ENCODE data around the gene ATP12A.

ATP12A gene

DNA sequence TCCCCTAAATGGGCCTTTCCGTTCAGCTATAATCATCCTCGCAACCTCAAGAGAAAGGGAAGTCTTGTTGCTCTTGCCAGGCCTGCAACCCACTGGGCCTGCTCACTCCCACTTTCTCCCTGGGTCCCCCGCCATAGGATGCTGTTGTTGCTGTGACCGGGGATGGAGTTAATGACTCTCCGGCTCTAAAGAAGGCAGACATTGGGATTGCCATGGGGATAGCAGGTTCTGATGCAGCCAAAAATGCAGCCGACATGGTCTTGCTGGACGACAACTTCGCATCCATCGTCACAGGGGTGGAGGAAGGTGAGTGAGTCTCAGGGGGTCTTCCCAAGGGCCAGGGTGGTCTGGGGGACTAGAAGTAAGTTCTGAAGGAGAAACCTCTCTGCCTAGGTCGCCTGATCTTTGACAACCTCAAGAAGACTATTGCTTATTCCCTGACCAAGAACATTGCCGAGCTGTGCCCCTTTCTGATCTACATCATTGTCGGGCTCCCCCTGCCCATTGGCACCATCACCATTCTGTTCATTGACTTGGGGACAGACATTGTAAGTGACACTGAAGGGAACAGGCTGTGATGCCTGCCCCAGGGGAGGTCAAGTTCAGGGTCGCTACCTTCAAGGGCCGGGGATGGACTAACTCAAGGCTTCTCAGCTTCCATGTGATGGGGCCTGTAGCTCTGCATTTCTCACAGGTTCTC, 26.8 kb downstream of the ATP12A start:
- H3K27ac ChIP-seq = no peak overlapping the region
- H4K20me1 ChIP-seq (ENCODE audit: insufficient read depth) = no peaks in the 10 kb centered on the region
- H3K4me3 ChIP-seq (IDR thresholded peaks at IDR 0.05; ENCODE audit: insufficient read depth, low read depth, low read length) = no peak overlapping the region
- H2AFZ ChIP-seq (ENCODE audit: low read depth) = no peak overlapping the region
- no peaks in the 10 kb centered on the region for H3K36me3 ChIP-seq (ENCODE audit: insufficient read depth)
- no peak overlapping the region for H3K4me2 ChIP-seq
- no peaks in the 10 kb centered on the region for H3K4me1 ChIP-seq (ENCODE audit: low read depth, poor library complexity, severe bottlenecking)
- H3K79me2 ChIP-seq (ENCODE audit: insufficient read depth, low read depth) = no peaks in the 10 kb centered on the region
- no peaks in the 10 kb centered on the region for H3K27me3 ChIP-seq (ENCODE audit: insufficient read depth, low read depth)
- TF ChIP-seq, protein P1, sequence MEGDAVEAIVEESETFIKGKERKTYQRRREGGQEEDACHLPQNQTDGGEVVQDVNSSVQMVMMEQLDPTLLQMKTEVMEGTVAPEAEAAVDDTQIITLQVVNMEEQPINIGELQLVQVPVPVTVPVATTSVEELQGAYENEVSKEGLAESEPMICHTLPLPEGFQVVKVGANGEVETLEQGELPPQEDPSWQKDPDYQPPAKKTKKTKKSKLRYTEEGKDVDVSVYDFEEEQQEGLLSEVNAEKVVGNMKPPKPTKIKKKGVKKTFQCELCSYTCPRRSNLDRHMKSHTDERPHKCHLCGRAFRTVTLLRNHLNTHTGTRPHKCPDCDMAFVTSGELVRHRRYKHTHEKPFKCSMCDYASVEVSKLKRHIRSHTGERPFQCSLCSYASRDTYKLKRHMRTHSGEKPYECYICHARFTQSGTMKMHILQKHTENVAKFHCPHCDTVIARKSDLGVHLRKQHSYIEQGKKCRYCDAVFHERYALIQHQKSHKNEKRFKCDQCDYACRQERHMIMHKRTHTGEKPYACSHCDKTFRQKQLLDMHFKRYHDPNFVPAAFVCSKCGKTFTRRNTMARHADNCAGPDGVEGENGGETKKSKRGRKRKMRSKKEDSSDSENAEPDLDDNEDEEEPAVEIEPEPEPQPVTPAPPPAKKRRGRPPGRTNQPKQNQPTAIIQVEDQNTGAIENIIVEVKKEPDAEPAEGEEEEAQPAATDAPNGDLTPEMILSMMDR (conservative IDR thresholded peaks at IDR 0.05; ENCODE audit: low read depth, low read length) = no peak
- H3K9ac ChIP-seq = no peak overlapping the region

- Histone ChIP-seq H3K4me2 (no peak overlapping the region), H3K4me1 (ENCODE audit: low read depth, poor library complexity, severe bottlenecking) (no peaks in the 10 kb centered on the region), H3K9ac (no peak overlapping the region), H2AFZ (ENCODE audit: low read depth) (no peak overlapping the region), H3K36me3 (ENCODE audit: insufficient read depth) (no peaks in the 10 kb centered on the region), H3K79me2 (ENCODE audit: insufficient read depth, low read depth) (no peaks in the 10 kb centered on the region), H3K4me3 (IDR thresholded peaks at IDR 0.05; ENCODE audit: insufficient read depth, low read depth, low read length) (no peak overlapping the region), H3K27me3 (ENCODE audit: insufficient read depth, low read depth) (no peaks in the 10 kb centered on the region), H4K20me1 (ENCODE audit: insufficient read depth) (no peaks in the 10 kb centered on the region), H3K27ac (no peak overlapping the region)
- TF ChIP-seq, protein P1 (conservative IDR thresholded peaks at IDR 0.05; ENCODE audit: low read depth, low read length) = no peak
Observed at GRCh38 chr13:24709186-24709913, 29.1 kb downstream of the ATP12A start.

- Histone ChIP-seq H3K27ac (no peak overlapping the region), H3K4me2 (no peak overlapping the region), H3K79me2 (ENCODE audit: insufficient read depth, low read depth) (no peaks in the 10 kb centered on the region), H3K4me1 (ENCODE audit: low read depth, poor library complexity, severe bottlenecking) (no peaks in the 10 kb centered on the region), H3K9ac (no peak overlapping the region), H2AFZ (ENCODE audit: low read depth) (no peak overlapping the region), H4K20me1 (ENCODE audit: insufficient read depth) (no peaks in the 10 kb centered on the region), H3K4me3 (IDR thresholded peaks at IDR 0.05; ENCODE audit: insufficient read depth, low read depth, low read length) (no peak overlapping the region), H3K27me3 (ENCODE audit: insufficient read depth, low read depth) (no peaks in the 10 kb centered on the region), H3K36me3 (ENCODE audit: insufficient read depth) (no peaks in the 10 kb centered on the region)
- TF ChIP-seq, protein P1 (conservative IDR thresholded peaks at IDR 0.05; ENCODE audit: low read depth, low read length) = no peak
Observed at GRCh38 chr13:24713022-24713421, 32.8 kb downstream of the ATP12A start.

DNA sequence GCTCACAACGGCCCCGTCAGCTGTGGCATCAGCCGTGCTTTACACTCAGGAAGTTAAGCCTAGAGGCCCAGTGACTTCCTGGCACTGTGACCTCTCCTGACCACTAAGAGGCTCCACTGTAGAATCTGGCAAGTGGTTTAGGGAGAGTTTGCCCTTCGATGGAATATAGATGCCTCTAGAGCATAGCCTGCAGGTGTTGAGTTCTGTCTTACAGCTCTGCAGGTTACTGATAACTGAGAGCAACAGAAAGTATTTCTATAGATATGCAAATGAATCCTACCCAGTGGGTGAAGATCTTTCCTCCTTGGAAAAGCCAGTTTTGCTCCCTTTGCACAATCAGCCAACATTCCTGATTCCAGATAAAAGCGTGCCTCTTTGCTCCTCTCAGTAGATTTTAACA, 35.8 kb downstream of the ATP12A start:
- no peak overlapping the region for H3K4me2 ChIP-seq

More for the DNA sequence above, 35.8 kb downstream of the ATP12A start:
- TF ChIP-seq, protein P1 (conservative IDR thresholded peaks at IDR 0.05; ENCODE audit: low read depth, low read length) = no peak
- H3K9ac ChIP-seq = no peak overlapping the region
- no peak overlapping the region for H3K4me3 ChIP-seq (IDR thresholded peaks at IDR 0.05; ENCODE audit: insufficient read depth, low read depth, low read length)
- no peaks in the 10 kb centered on the region for H4K20me1 ChIP-seq (ENCODE audit: insufficient read depth)
- no peaks in the 10 kb centered on the region for H3K79me2 ChIP-seq (ENCODE audit: insufficient read depth, low read depth)
- no peak overlapping the region for H2AFZ ChIP-seq (ENCODE audit: low read depth)
- no peaks in the 10 kb centered on the region for H3K27me3 ChIP-seq (ENCODE audit: insufficient read depth, low read depth)
- H3K27ac ChIP-seq = no peak overlapping the region
- no peaks in the 10 kb centered on the region for H3K4me1 ChIP-seq (ENCODE audit: low read depth, poor library complexity, severe bottlenecking)
- H3K36me3 ChIP-seq (ENCODE audit: insufficient read depth) = no peaks in the 10 kb centered on the region
